NCI-H1694 treated with DMSO at 0.1 percent for 48 hours (cell line): ENCODE data around the gene RAB28.

Source experiments
- DNase-seq: peaks from one replicate; lab custom pipeline; 2025; lab: John Stamatoyannopoulos, UW

The RAB28 gene

DNA sequence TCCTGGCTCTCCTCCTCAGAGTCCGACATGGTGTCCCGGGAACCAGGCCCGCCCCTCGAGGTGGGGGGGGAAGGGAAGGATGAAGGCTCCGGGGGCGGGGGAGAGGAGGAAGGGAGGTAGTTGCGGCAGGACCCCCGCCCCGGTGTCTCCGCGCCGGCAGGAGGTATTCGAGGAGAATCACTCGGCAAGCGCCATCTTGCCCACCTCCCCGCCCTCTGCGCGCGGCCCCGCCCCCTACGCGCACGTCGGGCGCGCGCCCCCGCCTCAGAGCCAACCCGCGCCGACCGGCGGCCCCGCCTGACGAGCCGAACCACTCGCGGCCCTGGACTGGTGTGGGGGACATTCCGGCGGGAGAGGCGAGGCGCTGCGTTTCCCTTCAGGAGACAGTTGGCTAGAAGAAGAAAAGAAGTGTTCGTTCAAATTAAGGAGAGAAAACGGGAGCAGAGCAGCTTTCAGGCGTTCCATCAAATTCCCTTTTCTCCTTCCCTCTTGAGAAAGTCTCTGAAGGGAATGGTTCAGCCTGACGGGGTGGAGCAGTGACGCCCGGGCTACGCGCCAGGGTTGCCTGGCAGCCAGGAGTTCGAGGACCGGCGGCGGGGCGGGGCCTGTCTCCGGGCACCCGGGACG, at the start of gene RAB28:
TSS of gene RAB28 (minus strand) at position 219 of the 627 bp plus-strand sequence.
- DNase-seq, result peak; percentile 86

DNA sequence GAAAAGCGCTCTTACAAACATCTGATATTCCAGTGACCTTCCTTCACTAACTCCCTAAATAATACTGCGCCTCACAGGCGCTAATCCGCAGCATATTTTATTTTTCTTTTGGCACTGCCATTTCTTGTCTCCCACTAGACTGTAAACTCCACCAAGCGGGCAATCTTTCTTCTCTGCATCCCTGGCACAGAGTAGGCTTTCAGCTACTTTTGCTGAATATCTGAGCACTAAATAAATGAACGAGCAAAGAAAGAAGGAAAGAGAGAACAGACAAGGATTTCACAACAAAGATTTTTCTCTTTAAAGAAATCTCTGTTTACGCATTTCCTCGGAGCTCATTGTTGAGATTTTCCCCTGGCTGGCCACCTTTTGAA, 47.5 kb upstream of the RAB28 start:
- no peak for DNase-seq

DNA sequence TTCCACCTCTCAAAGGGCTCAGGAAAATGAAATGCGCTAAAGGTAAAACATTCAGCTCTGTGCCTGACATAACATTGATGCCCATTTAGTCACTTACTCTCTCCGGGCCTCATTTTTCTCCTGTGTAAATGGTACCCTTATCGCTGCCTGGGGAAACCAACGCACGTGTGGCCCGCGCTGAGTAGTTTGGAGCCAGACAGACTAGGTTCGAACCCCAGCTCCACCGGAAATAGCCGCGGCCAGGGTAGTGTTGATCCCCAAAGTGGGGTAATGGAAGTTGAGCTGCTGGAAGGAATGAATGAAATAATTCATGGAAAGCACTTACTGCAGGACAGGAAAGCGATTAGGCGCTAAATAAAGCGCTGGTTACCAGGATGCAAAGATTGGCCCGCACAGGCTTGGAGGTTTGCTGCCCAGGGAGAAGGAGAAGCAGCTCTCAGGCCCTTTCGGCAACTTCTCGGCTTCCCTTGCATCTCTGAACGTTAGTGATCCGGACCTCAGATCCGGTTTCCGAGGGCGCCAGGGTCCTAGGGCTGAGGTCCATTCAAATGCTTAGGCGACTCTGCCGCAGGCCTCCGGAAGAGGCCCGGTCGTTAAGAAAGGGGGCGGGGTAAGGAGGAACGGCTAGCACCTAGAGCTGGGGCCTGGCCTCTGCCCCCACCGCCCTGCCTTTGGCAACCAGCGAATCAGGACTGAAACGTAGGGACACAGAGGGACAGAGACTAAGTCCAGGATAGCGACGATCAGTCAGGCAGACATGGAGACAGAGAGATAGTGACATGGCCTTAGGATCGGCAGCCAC, 46.9 kb upstream of the RAB28 start:
- no peak for DNase-seq

DNA sequence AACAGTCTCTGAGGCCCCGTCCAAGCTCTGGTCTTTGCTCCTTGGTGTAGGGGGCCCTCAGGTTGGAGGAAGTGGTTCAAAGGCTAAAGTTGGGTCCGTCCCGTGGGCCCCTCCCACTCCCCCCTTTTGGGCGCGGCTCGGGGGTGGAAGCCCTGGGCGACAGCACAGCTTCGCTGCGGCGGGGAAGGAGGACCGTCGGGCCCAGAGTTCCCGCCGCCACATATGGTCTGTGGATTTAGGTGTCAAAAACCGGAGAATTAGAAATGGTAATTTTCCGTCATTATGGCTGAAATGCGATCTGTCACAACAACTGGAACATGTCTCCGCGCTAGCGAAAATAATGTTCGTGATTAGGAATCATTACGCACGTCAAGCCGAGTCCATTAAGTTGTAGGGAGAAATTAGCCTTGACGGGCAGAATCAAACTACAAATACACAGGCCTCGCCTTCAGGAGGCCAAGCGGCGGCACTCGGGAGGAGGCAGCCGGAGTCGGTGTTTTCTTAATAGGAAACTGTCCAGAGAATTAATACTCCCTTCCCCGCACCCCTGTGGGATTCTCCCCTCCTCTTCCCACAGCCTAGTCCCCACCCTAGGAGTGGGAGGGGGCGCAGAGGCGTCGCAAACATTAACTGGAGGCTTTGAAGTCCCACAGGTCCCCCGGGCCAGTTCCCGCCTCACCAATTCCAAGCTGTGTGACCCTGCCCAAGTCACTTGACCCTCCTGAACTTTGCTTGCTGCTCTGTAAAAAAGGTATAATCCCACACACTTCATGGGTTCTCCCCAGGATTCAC, 45.2 kb upstream of the RAB28 start:
- no peak for DNase-seq

DNA sequence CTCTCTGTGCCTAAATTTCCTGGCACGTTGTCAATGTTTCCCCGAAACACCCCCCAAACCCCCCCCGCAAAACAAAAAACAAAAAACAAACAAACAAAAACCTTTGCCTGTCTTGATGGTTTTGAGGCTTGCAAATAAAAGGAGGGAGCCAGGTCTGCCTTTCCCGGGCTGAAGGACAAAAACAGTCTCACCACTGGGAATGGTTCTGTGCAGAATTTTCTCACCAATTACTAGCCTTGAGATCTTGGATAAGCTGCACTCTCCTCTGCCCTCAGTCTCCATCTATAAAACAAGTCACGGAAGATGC, 44.6 kb upstream of the RAB28 start:
- DNase-seq, result no peak

DNA sequence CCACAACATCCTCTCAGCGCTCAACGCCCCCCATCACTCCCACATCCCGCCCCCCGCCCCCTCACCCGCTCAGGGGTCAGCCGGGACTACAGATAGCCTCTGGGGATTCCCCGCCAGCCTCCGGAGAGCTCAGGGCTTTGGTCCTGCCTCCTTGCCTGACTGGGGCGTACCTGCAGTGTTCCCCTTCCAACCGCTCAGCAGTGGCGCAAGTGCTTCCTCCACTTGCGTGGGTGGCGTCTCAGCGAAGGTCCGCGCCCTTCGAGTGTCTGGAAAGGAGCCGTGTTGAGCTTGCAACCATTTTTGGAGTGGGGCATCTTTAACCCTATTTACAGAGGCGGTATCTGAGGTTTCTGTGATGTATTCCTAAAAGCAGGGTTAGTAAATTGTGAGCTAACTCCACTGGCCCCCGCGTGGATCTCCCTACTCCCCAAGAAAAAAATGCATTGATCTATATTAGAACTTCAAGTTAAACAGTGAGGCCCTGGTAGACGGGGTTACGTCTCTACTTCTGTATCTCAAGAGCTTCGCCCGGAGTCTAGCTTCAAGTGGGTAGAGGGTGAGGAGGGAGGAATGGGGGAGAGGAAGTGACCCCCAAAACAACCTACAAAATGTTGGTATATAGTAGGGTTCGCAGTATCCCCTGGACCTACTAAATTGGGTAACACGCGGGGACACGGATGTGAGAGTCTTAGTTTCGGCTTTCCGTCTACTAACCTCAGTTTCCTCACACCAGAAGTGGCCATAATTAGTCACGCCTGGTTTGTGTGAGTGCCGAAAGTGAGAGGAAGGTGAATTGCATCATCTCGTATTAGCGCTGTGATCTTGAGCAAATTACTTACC, 44.1 kb upstream of the RAB28 start:
- DNase-seq, result no peak

DNA sequence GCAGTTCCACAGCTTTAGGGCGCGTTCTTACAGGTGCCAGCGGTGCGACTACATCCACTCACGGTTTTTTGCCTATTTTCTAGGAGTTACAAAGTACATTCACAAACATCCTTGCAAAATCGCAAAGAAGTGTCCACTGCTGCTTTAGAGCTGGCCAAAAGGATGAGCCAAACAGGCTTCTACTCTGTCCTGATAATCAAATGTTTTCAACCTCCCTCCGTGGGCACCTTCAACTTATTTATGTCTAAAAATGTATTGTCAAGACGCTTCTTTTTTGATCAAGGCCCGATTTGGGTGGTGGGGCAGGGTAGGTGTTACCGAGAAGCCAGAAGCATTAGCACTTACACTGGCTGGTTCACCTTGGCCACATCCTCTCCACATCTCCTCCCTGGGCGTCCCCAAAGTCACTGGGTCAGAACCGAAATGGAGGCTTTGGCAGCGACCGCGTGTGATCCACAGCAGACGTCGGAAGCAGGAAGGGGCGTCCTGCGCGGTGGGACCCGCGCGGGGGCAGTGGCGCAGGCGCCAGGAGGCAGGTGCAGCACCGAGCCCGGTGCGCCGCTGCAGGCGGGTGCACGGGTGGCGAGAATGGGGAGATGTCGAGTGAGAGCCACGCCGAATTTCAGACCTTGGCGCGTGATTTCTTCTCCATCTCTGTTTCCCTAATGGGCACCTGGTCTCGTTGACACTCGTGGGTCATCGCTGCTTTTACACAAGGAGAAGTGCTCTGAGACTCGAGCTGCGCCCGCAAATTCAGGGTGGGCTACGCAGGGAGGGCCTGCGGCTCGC, 43.2 kb upstream of the RAB28 start:
- DNase-seq, result no peak

DNA sequence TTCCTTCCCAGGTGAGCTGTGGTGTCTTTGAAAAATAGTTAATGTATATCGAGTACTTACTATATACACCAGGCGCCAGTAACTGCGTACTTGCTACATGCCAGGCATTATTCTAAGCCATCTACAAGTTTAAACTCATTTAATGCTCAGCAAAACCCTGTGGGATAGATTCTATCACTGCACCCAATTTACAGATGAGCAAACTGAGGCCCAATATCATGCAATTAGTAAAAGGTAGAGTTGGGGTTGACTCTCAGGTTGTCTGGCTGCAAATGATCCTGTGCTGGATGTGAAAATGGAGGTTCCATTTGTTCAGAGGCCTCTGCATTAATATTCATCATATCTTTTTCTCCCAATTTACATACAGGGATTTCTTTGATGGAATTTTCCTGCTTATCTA, 42.5 kb upstream of the RAB28 start:
- DNase-seq, result no peak

DNA sequence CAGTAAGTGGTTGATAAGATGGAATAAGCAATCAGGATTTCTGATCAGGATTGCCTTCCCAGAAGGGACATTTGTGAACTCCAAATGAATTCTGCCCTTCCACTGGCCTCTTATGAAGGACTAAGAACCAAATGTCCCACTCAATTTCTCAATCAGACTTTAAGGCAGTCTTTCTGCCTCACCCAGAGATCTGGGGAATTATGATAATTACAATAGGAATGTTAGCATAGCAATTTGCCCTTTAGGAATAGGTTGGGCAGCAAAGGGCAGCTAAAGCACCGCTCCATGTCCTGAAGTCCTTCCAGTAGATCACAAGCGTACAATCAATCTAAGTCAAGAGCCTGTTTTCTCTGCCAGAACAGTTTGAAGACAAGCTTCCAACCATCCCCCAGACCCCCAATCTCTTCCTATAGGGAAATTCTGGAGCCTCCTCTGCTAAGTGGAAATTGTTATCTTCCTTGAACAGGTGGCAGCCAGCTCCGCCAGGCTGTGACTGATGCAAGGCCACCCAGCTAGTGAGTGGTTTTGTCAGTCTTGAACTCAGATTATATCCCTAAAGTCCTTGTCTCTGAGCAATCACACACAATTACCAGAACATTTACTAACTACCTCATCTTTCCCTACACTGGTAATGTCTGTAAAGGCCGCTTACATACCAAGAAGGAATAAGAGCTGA, 41.6 kb upstream of the RAB28 start:
- no peak for DNase-seq

DNA sequence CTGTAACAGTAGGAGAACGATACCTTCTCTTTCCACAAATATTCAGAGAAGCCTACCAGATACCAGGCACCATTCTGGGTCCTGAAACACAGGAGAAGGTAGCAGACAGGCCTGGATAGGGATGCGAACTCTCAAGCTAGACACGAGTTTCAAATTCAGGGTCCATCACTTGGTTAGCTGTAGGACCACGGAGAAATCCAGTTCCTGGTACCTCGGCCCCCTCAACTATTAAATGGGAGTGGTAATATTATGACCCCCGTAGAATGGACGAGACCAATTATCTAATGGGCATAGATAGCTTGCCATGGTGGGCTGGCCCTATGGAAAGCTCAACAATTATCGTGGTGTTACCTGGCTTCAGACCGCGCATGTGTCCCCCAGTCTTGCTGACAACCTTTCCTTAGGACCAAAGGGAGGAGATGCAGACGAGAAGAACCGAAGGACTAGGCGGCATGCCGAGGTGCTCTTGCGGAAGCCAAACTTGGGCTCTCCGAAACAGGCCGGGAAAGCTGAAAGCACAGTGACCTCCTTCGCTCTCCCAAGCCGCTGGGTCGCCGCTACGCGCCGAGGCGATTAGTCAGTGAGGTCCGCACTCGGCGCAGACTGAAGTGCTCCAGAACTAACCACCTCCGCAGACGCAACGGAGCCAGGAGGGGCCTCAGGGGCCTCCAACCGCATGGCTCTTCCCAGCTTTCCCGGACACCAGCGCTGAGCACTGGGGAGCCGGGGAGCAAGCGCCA, 40.5 kb upstream of the RAB28 start:
- DNase-seq, result no peak

DNA sequence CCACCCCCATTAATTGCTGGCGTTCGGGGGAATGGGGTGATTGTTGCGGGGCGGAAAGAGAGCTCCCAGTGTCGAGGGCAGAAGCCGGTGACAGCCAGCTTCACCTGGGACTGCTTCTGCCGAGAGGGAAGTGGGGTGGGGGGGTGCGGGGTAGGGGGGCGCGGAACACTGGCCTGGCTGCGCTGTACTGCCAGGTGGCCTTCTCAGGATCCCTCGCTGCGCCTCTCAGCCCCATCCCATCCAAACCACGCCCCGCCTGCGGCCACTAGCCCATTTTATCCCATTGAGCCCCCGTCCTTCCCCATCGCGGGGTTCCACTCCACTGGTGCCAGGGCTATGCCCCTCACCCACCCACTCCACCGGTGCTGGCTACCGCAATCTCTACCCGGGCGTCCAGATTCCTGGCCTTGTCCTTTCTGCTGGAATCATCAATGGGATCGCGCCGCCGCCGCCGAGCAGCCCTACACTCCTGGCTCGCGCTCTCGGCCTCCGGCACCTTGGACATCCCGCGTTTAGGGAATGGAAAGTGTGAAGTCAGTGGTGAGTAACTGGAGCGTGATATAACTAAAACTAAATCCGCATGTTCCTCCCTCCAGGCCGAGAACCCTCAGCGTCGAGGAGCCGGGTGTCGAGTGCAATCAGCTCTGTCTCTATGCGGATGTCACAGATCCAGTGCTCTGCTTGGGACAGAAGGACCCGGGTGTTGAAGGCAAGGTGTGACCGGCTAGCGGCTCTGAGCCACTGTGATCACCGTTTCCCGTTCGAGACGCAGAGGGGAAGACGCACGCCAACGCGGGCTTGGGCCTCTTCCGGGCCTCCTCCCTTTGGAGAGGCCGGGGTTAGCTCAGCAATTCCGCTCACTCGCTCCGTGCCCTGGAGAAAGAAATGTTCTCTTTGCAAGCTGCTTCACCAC, 39.7 kb upstream of the RAB28 start:
- no peak for DNase-seq

DNA sequence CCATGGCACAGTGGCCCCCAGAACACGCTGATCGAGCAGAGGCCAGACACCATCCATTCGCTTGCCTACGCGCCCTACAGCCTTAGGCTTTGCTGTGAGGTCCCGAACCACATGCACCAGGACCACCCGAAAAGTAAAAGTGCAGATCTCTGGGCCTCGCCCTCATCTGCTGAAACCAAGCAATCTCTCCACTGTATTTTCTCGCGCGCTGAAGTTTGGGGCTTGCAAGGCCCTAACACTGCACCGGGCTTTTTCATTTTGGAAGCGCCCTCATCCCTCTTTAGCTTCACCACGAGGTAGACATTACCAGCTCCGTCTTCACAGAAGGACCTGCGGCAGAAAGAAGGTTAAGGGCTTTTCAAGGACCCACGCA, 39.0 kb upstream of the RAB28 start:
- DNase-seq, result no peak

DNA sequence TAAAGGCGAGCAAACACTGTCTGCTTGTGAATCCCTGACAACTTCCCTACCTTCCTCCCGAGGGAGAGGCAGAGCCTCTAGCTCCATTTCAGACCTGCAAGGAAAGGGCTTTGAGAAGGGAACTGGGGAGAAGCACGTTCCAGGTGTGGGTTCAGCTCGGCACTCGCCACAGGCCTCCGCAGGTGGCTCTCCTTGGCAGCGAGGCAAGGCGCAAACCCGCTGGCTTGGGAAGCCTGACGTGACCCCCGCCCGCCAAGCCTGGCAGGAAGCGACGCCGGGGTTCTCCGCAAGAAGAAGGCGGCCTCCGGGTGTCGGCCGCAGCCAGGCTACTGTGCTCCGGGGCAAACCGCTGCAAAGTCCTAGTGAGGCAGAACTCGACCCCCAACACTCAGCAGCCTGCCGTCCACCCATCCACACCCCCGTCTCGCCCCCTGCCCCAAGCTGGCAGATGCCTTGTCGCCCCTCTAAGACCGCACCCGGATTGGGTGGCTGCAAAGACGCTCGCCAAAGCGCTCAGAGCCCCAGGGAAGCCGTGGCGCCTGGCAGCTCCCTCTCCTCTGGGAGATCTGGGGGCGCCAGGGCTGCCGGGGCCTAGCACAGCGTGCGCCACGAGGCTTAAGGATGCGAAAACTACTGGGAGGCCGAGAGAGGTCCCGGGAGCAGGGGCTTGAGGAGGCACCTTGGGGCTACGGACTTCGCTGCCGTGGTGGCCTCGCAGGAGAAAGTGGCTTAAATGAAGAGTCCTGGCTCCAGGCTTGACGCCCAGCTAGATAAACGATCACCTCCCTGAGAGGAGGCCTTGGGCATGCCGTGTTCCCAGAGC, 38.4 kb upstream of the RAB28 start:
- DNase-seq, result no peak

DNA sequence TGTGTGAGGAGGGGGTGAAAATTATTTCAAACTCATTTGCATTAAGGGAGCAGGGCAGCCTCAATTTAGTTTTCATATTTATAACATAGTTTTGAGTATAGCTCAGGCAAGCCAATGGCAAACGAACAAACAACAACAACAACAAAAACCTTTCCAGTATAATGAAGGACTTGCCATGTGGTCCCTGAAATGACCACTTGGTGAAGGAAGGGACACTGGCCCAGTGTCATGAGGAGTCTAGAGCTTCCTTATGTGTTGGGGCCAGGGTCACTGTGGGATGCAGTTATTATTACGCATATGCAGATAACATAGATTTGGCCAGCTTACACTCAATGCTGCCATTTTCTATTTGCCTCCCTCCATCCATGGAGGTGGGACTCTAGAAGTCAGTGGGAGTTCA, 36.9 kb upstream of the RAB28 start:
- DNase-seq, result no peak

DNA sequence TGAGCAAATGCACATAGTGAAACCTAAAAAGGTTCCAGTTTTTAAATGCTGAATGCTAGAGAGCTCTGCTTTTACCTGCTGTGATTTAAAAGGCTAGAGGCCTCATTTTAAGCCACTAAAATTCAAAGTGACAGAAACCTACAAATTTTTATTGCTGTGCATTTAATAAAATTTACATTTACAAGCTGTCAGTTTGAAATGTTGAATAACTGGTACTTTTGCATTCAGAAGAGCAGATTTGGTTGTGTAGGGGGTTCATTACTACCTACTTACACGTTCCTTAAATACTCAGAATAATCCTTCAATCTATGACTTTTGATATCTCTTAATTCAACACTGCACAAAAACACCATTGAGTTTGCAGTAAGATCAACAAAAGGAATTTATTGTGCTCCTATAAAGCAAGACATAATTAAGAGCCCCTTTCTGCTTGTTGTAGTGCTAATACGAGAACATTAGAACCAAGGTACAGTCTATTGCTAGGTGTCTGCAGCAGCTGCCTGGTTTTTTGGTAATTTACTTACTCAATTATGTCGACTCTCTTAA, 32.2 kb upstream of the RAB28 start:
- no peak for DNase-seq

DNA sequence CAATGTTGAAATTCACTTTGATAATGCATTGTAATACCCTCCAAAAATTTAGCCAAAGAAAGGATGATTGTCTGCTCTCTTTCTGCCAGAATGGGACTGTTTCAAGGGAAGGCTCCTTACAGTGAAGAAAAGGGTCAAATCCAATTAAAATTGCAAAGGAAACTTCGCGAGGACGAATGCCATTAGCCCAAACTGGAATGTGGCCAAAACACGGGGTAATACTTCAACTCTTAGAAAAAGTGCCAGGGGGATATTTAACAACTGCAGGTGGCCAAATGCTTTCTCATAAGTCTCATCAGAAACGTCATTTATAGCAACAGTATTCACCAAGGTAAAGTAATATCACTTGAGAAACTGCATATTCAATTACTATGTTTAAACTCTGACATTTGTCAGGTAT, 31.1 kb upstream of the RAB28 start:
- DNase-seq, result no peak

DNA sequence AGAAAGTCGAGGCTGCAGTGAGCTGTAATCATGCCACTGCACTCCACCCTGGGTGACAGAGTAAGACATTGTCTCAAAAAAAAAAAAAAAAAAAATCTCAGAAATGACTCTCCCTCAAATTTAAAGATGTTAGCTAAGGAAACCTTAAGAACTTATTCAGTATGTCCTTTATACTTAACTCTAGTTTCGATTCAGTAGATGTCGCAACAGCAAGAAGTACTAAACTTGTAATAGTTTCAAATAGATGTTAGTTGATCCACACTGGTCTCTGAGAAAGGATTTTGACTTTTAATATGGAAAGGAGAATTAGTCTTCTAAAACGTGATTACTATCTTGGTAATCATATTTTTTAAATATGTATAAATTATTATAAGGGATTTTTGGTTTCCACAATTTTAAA, 30.6 kb upstream of the RAB28 start:
- DNase-seq, result no peak

DNA sequence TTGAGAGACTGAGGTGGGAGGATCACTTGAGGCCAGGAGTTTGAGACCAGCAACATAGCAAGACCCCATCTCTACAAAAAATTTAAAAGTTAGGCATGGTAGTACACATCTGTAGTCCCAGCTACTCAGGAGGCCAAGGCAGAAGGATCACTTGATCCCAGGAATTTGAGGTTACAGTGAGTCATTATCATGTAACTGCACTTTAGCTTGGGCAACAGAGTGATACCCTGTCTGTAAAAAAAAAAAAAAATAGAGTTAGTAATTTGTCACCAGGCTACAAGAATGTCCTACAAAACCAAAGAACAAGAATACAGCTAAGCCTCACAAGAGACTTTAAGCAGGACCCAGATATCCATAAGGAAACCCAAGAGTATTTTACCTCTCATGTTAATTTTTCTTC, 27.0 kb upstream of the RAB28 start:
- DNase-seq, result no peak
